ENCODE results near the gene SLC46A2.

The SLC46A2 gene

DNA sequence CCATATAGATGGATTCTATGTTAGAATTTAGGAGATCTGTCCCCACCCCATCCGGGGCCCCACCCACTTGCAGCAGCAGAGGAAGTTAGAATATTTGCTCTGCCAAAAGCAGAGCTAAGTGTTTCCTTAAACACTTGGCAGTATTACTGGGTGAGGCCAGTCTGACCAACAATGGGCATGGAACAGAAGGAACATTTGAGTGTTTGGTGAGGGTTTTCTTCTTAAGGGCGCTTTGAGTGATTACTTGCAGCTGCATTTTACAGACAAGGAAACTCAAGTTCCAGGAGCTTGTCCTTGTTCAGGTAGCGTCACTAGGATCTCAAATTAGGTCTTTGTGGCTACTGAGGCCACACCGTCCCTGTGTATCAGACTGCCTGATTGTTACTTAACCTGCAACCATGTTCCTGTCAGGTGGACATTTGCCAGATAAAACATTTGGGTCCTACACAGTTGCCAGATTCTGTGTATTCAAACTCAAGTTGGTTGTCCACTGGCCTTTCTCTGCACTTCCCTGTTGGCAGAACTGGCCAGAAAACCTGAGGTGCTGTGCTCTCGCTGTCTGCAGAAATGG is 59.3 kb downstream of the SLC46A2 start:
- no peak for DNase-seq (ENCODE audit: low read depth, low spot score)

Measured in activated CD4-positive, CD25-positive, alpha-beta regulatory T cell treated with anti-CD3 and anti-CD28 coated beads, Interleukin-2, amount 50 U/mL, for 16 hours (primary cell).